GM19035 (cell line): ENCODE data around the gene MATCAP1.
A peak's percentile ranks its signal among the peaks of the same experiment; 100 is the strongest.

ENCODE experiments used
- ATAC-seq: cut with Tn5 transposase; IDR thresholded peaks from one replicate; pipeline ENCODE4 v1.9.1; 2021; ENCODE audit not compliant: unreplicated experiment

MATCAP1 gene

GRCh38 chr16:67174706-67175231 is 9.0 kb downstream of the MATCAP1 start:
- ATAC-seq = no peak

GRCh38 chr16:67173808-67174705 is 9.7 kb downstream of the MATCAP1 start:
- ATAC-seq = peak; percentile 33

- no peak for ATAC-seq
Observed at GRCh38 chr16:67173323-67173722, 10.4 kb downstream of the MATCAP1 start.

GRCh38 chr16:67170949-67171649 is 12.7 kb downstream of the MATCAP1 start:
- ATAC-seq = no peak

- ATAC-seq = peak; percentile 41
Observed at GRCh38 chr16:67170168-67170948, 13.4 kb downstream of the MATCAP1 start, which contains the start of gene NOL3. TSS of gene NOL3 (plus strand) at chr16:67170538.

GRCh38 chr16:67169642-67170167 is 14.1 kb downstream of the MATCAP1 start:
- no peak for ATAC-seq

GRCh38 chr16:67169011-67169451 is 14.7 kb downstream of the MATCAP1 start:
- no peak for ATAC-seq

GRCh38 chr16:67167588-67167987 is 16.2 kb downstream of the MATCAP1 start:
- ATAC-seq = no peak

- ATAC-seq = no peak
Observed at GRCh38 chr16:67166598-67167168, 17.1 kb downstream of the MATCAP1 start.

- no peak for ATAC-seq
Observed at GRCh38 chr16:67166110-67166547, 17.6 kb downstream of the MATCAP1 start.

GRCh38 chr16:67165121-67166078 is 18.4 kb downstream of the MATCAP1 start:
- ATAC-seq = no peak

- no peak for ATAC-seq
Observed at GRCh38 chr16:67164599-67165061, 19.1 kb downstream of the MATCAP1 start, which contains the start of gene HSF4. TSS of gene HSF4 (plus strand) at chr16:67164745. CDS start at chr16:67164812, 67 bp downstream.

- no peak for ATAC-seq
Observed at GRCh38 chr16:67163999-67164558, 19.7 kb downstream of the MATCAP1 start.

GRCh38 chr16:67163164-67163998 is 20.4 kb downstream of the MATCAP1 start:
- ATAC-seq = no peak

GRCh38 chr16:67162506-67163163 is 21.1 kb downstream of the MATCAP1 start:
- no peak for ATAC-seq

- ATAC-seq = no peak
Observed at GRCh38 chr16:67161595-67162058, 22.1 kb downstream of the MATCAP1 start.
